Measurements from ENCODE around the gene MYZAP. TPM values are rescaled to one million over a fixed set of nuclear protein-coding genes. Genes with fewer than 3 reads are reported as not detected.

MYZAP gene
- total RNA-seq, 1 experiment from 2014 or later: 6.5 TPM

Other genes starting within 250 kb of the MYZAP start
- gene CGNL1, start 215.4 kb upstream of the MYZAP start, total RNA-seq (2014; rRNA removed; shearing (Covaris generic)): 0.29 and 0.36 TPM in 2 replicates
- gene POLR2M, start 114.8 kb downstream of the MYZAP start, total RNA-seq (2014; rRNA removed; shearing (Covaris generic)): 556 and 597 TPM in 2 replicates

All from HT-29 (cell line).